Measurements from ENCODE around the gene SPTLC1. TPM values are rescaled to one million over a fixed set of nuclear protein-coding genes. Genes with fewer than 3 reads are reported as not detected.
"Not testable (repeated sequence)": the region's sequence is repeated elsewhere in the genome, so short reads cannot be mapped to it uniquely, and the experiment has no call there.

The SPTLC1 gene
- total and polyA plus RNA-seq, 4 experiments from 2014 or later, result 45.6 to 57.9 (median 56.8) TPM

DNA sequence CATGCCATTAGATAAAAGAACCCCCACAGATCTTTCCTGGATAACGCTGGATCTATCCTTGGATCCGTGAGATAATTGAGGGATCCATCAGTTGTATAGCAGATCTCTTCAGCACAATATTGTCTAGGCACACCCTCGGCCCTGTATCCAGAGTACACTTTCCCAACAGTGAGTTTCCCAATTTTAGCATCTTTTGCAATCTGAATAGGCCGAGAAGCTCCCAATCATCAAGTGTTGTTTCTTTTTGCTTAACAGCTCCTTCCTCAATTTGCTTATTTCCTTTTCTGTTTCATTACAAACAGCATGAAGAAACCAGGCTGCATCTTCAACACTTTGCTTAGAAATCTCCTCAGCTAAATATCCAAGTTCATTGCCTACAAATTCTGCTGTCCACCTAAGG lies 4.4 kb upstream of the SPTLC1 start:
- peaks cover 6 to 17% (median 11%) of the 10 kb centered on the region in 4 donors for H3K4me1 Mint-ChIP-seq
- POLR2A ChIA-PET (ENCODE audit: partially characterized antibody), result no interaction called here
- H3K4me3 ChIP-seq (ENCODE audit: low read length in 2 of 2), result no peak overlapping the region
- CTCF ChIA-PET (ENCODE audit: partially characterized antibody), result interaction anchor here (3.7 kb wide), 1 partner anchor 20 kb away, joined by 29 read pairs; no protein-coding TSS in a partner anchor
- no peaks in the 10 kb centered on the region for H3K36me3 ChIP-seq (ENCODE audit: insufficient read depth, low read length)
- H3K36me3 Mint-ChIP-seq, result peaks cover 0 to 6% of the 10 kb centered on the region in 2 donors
- intact Hi-C loops (cut with micrococcal nuclease), result loop anchor here (5.0 to 10.0 kb wide), 2 partner anchors 673 to 1335 kb away; partner anchors contain the start of genes FAM120A and FAM120AOS
- H3K27ac Mint-ChIP-seq, result no peak overlapping the region
- no peak for DNase-seq
- peaks cover 0 to 6% of the 10 kb centered on the region in 2 donors for H3K27me3 Mint-ChIP-seq
- no peaks in the 10 kb centered on the region for H3K9me3 Mint-ChIP-seq
- H3K4me3 Mint-ChIP-seq, result no peak overlapping the region
- no peak overlapping the region for H3K27ac ChIP-seq (ENCODE audit: low read depth, low read length)
- H3K27me3 ChIP-seq (ENCODE audit: insufficient read depth, low read length), result no peaks in the 10 kb centered on the region
- H3K4me1 ChIP-seq (ENCODE audit: insufficient read depth, low read length), result peaks cover 7% of the 10 kb centered on the region
- no peaks in the 10 kb centered on the region for H3K9me3 ChIP-seq (ENCODE audit: control insufficient read depth in 1 of 2, low read length in 2 of 2)

DNA sequence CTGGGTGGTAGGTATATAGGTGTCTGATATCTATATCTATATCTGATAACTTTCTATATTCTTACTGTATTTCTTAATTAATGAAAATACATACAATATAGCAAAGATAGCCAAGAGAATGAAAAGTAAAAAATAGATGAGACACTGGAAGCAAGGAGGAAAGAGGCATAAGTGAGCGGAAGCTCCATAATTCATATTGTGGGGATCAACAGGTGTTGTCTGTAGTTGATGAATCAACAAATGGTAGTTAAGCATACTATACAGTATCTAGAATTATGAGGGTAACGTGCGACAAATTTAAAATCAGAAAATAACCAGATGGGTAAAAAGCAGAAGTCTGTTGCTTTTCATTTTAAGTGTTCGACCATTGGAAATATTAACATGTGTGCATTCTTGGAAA lies 7.1 kb downstream of the SPTLC1 start:
- Histone ChIP-seq H3K27ac (ENCODE audit: low read depth, low read length) (no peak overlapping the region), H3K4me3 (ENCODE audit: low read length in 2 of 2) (no peak overlapping the region), H3K9me3 (ENCODE audit: control insufficient read depth in 1 of 2, low read length in 2 of 2) (no peaks in the 10 kb centered on the region), H3K36me3 (ENCODE audit: insufficient read depth, low read length) (peaks cover 26% of the 10 kb centered on the region), H3K27me3 (ENCODE audit: insufficient read depth, low read length) (no peaks in the 10 kb centered on the region), H3K4me1 (ENCODE audit: insufficient read depth, low read length) (peaks cover 7% of the 10 kb centered on the region)
- no peaks in the 10 kb centered on the region for H3K27me3 Mint-ChIP-seq
- no peak for DNase-seq
- H3K4me3 Mint-ChIP-seq, result no peak overlapping the region
- ChIA-PET POLR2A (ENCODE audit: partially characterized antibody) (no interaction called here), CTCF (ENCODE audit: partially characterized antibody) (no interaction called here)
- H3K27ac Mint-ChIP-seq, result no peak overlapping the region
- peaks cover 53 to 56% of the 10 kb centered on the region in 2 donors for H3K36me3 Mint-ChIP-seq
- intact Hi-C loops (cut with micrococcal nuclease), result no loop called here
- H3K9me3 Mint-ChIP-seq, result no peaks in the 10 kb centered on the region
- H3K4me1 Mint-ChIP-seq, result peaks cover 14 to 28% (median 27%) of the 10 kb centered on the region in 4 donors

DNA sequence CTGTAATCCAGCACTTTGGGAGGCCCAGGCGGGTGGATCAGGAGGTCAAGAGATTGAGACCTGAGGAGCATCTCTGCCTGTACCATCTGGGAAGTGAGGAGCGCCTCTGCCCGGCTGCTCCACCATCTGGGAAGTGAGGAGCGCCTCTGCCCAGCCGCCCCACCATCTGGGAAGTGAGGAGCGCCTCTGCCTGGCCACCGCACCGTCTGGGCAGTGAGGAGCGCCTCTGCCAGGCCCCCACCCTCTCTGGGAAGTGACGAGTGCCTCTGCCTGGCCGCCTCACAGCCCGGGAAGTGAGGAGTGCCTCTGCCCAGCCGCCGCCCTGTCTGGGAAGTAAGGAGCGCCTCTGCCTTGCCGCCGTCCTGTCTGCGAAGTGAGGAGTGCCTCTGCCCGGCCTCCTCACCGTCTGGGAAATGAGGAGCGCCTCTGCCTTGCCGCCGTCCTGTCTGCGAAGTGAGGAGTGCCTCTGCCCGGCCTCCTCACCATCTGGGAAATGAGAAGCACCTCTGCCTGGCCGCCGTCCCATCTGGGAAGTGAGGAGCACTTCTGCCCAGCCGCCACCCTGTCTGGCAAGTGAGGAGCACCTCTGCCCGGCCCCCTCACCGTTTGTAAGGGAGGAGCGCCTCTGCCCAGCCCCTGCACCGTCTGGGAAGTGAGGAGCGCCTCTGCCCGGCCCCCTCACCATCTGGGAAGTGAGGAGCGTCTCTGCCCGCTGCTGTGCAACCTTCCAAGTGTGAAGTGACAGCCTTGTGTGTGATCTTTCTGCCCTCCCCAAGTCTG lies 9.6 kb downstream of the SPTLC1 start:
- H3K27ac Mint-ChIP-seq; H3K9me3 Mint-ChIP-seq; intact Hi-C loops (cut with micrococcal nuclease); H3K4me1 ChIP-seq (ENCODE audit: insufficient read depth, low read length); H3K27me3 ChIP-seq (ENCODE audit: insufficient read depth, low read length); DNase-seq; H3K4me3 Mint-ChIP-seq; H3K27me3 Mint-ChIP-seq; H3K9me3 ChIP-seq (ENCODE audit: control insufficient read depth in 1 of 2, low read length in 2 of 2); POLR2A ChIA-PET (ENCODE audit: partially characterized antibody); CTCF ChIA-PET (ENCODE audit: partially characterized antibody); H3K27ac ChIP-seq (ENCODE audit: low read depth, low read length); H3K4me3 ChIP-seq (ENCODE audit: low read length in 2 of 2): not testable (repeated sequence)
- peaks cover 14% of the 10 kb centered on the region for H3K36me3 ChIP-seq (ENCODE audit: insufficient read depth, low read length)
- Mint-ChIP-seq H3K36me3 (peaks cover 54 to 55% of the 10 kb centered on the region in 2 donors), H3K4me1 (peaks cover 3 to 22% (median 15%) of the 10 kb centered on the region in 4 donors)

DNA sequence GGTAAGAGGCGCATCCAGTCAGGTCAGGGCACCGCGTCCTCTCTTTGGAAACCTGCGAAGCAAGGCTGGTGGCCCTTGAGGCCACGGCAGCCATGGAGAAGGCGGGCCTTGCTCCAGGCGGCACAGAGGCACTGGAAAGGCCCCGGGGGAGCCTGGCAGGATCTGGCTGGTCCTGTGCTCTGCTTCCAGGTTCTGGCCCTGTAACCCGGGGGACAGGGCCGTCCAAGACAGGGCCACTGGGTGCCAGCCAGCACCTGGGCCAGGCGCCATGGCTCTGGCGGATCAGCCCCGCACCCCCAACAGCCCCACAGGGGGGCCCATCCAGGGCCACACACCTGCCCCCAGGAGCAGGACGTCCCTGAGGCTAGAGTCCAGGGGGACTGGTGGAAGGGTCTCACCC lies 11.6 kb downstream of the SPTLC1 start:
- CTCF ChIA-PET (ENCODE audit: partially characterized antibody); H3K27ac Mint-ChIP-seq; H3K4me1 ChIP-seq (ENCODE audit: insufficient read depth, low read length); H3K4me3 ChIP-seq (ENCODE audit: low read length in 2 of 2); H3K27me3 ChIP-seq (ENCODE audit: insufficient read depth, low read length); H3K9me3 ChIP-seq (ENCODE audit: control insufficient read depth in 1 of 2, low read length in 2 of 2); H3K9me3 Mint-ChIP-seq; POLR2A ChIA-PET (ENCODE audit: partially characterized antibody); H3K4me3 Mint-ChIP-seq; H3K27ac ChIP-seq (ENCODE audit: low read depth, low read length); H3K27me3 Mint-ChIP-seq; H3K36me3 ChIP-seq (ENCODE audit: insufficient read depth, low read length); DNase-seq; intact Hi-C loops (cut with micrococcal nuclease): not testable (repeated sequence)
- Mint-ChIP-seq H3K36me3 (peaks cover 53 to 56% of the 10 kb centered on the region in 2 donors), H3K4me1 (peaks cover 4 to 27% (median 20%) of the 10 kb centered on the region in 4 donors)

DNA sequence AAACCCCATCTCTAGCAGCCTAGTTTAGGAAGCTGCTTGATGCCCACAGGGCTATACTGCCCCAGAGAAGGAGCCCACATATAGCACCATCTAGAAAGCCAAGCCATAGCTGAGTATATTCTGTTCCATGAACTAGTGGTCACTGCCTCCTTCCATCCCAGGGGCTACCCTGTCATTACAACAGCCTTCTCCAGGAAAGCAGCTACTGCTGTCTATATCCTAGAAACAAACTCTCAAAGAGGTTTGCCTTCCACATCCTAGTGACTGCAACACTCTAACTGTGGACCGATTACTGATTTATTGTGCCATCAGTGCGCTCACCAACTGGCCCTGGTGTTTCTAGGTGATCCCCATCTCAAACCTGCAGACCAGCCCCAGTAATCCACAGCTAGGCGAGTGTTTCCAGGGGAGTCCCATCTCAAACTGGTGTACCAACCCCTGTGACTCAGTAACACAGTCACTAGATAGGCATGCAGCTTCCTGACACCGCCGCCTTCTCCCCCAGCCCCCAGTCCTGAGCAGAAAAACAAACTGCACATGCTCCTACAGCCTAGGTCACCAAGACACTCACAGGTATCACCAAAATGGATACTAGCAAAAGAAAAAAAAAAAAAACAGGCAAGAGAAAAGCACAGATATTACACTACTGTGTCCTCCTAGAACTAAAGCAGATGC lies 14.8 kb downstream of the SPTLC1 start:
- intact Hi-C loops (cut with micrococcal nuclease), result no loop called here

DNA sequence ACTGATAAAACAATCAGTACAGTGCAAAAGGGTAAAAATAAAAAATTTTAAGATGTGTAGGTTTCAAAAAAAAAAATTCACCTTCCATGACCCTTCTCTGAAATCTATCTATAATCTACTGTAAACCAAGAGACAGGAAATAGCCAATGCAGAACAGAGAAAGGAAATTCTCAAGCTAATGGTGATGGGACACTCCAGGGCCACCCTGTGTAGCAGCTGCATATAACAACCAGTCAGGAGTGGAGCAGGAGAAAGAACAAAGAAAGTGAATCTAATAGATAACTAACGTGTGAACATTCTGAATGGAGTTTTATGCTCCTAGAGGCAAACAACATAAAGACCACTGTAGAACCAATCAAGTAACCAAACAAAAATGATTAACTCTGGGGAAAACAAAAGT lies 16.6 kb downstream of the SPTLC1 start:
- peak overlapping the region in 2 of 7 donors; percentile 48 to 81 for H3K27ac Mint-ChIP-seq
- intact Hi-C loops (cut with micrococcal nuclease), result no loop called here
- POLR2A ChIA-PET (ENCODE audit: partially characterized antibody), result no interaction called here
- H3K4me3 Mint-ChIP-seq, result peak overlapping the region in 6 of 8 donors; percentile 22 to 81 (median 71)
- DNase-seq, result no peak
- H3K36me3 Mint-ChIP-seq, result peaks cover 45 to 57% of the 10 kb centered on the region in 2 donors
- no peaks in the 10 kb centered on the region for H3K36me3 ChIP-seq (ENCODE audit: insufficient read depth, low read length)
- H3K9me3 ChIP-seq (ENCODE audit: control insufficient read depth in 1 of 2, low read length in 2 of 2), result no peaks in the 10 kb centered on the region
- CTCF ChIA-PET (ENCODE audit: partially characterized antibody), result no interaction called here
- H3K4me1 Mint-ChIP-seq, result peaks cover 32 to 61% (median 41%) of the 10 kb centered on the region in 4 donors
- H3K9me3 Mint-ChIP-seq, result peaks cover 0 to 4% (median 0%) of the 10 kb centered on the region in 8 donors
- H3K27ac ChIP-seq (ENCODE audit: low read depth, low read length), result no peak overlapping the region
- no peak overlapping the region for H3K4me3 ChIP-seq (ENCODE audit: low read length in 2 of 2)
- no peaks in the 10 kb centered on the region for H3K27me3 Mint-ChIP-seq
- no peaks in the 10 kb centered on the region for H3K27me3 ChIP-seq (ENCODE audit: insufficient read depth, low read length)
- peaks cover 20% of the 10 kb centered on the region for H3K4me1 ChIP-seq (ENCODE audit: insufficient read depth, low read length)

More for the DNA sequence above, 14.8 kb downstream of the SPTLC1 start:
- Mint-ChIP-seq H3K9me3 (peaks cover 0 to 4% (median 0%) of the 10 kb centered on the region in 8 donors), H3K36me3 (peaks cover 46 to 48% of the 10 kb centered on the region in 2 donors), H3K27ac (no peak overlapping the region), H3K27me3 (no peaks in the 10 kb centered on the region), H3K4me3 (no peak overlapping the region), H3K4me1 (peaks cover 16 to 43% (median 26%) of the 10 kb centered on the region in 4 donors)
- CTCF ChIA-PET (ENCODE audit: partially characterized antibody), result no interaction called here
- Histone ChIP-seq H3K9me3 (ENCODE audit: control insufficient read depth in 1 of 2, low read length in 2 of 2) (no peaks in the 10 kb centered on the region), H3K36me3 (ENCODE audit: insufficient read depth, low read length) (no peaks in the 10 kb centered on the region), H3K27ac (ENCODE audit: low read depth, low read length) (no peak overlapping the region), H3K4me3 (ENCODE audit: low read length in 2 of 2) (no peak overlapping the region), H3K27me3 (ENCODE audit: insufficient read depth, low read length) (no peaks in the 10 kb centered on the region), H3K4me1 (ENCODE audit: insufficient read depth, low read length) (peaks cover 11% of the 10 kb centered on the region)
- POLR2A ChIA-PET (ENCODE audit: partially characterized antibody), result no interaction called here
- no peak for DNase-seq

DNA sequence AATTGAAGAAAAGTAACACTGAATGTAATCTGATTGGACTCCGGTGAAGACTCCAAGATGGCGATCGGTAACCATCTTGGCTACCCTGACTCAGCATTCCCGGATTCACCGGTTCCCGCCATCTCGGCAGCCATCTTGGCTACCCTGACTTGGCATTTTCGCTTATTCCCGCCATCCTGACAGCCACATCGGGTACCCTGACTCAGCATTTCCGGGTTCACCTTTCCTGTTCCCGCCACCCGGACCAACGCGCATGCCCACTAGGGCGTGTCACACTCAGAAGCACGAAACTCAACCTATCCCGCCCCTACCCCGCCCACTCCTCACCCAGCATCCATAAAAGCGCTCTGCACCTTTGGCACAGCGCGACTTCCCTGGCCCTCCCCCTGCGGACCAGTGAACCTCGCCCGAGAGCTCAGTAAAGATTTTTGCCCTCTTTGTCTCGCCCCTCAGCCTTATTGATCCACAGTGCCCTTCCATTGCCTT lies 17.2 kb downstream of the SPTLC1 start:
- Mint-ChIP-seq H3K27me3 (no peaks in the 10 kb centered on the region), H3K27ac (peak overlapping the region in 5 of 7 donors; percentile 33 to 87 (median 56)), H3K4me1 (peaks cover 30 to 61% (median 43%) of the 10 kb centered on the region in 4 donors), H3K4me3 (peak overlapping the region; percentile 30 to 81 (median 64)), H3K36me3 (peaks cover 40 to 54% of the 10 kb centered on the region in 2 donors), H3K9me3 (peaks cover 0 to 4% (median 0%) of the 10 kb centered on the region in 8 donors)
- intact Hi-C loops (cut with micrococcal nuclease), result no loop called here
- Histone ChIP-seq H3K9me3 (ENCODE audit: control insufficient read depth in 1 of 2, low read length in 2 of 2) (no peaks in the 10 kb centered on the region), H3K27ac (ENCODE audit: low read depth, low read length) (no peak overlapping the region), H3K27me3 (ENCODE audit: insufficient read depth, low read length) (no peaks in the 10 kb centered on the region), H3K36me3 (ENCODE audit: insufficient read depth, low read length) (no peaks in the 10 kb centered on the region), H3K4me3 (ENCODE audit: low read length in 2 of 2) (no peak overlapping the region), H3K4me1 (ENCODE audit: insufficient read depth, low read length) (peaks cover 20% of the 10 kb centered on the region)
- ChIA-PET CTCF (ENCODE audit: partially characterized antibody) (no interaction called here), POLR2A (ENCODE audit: partially characterized antibody) (no interaction called here)
- DNase-seq, result peak; percentile 18 to 59 (median 45)

All from CD4-positive, alpha-beta memory T cell (primary cell).